HL-60/S4 (cell line): Measurements from ENCODE around the gene VWA8.
"Not testable (repeated sequence)": the region's sequence is repeated elsewhere in the genome, so short reads cannot be mapped to it uniquely, and the experiment has no call there.

Experiments used
- in situ Hi-C: fragments of 300-500 bp; cut with MboI; formaldehyde crosslinking; loops from 2 replicates; pipeline ENCODE4 v1.14.3; 2022; ENCODE audit warnings: low sequenced_read_pairs

VWA8 gene

DNA sequence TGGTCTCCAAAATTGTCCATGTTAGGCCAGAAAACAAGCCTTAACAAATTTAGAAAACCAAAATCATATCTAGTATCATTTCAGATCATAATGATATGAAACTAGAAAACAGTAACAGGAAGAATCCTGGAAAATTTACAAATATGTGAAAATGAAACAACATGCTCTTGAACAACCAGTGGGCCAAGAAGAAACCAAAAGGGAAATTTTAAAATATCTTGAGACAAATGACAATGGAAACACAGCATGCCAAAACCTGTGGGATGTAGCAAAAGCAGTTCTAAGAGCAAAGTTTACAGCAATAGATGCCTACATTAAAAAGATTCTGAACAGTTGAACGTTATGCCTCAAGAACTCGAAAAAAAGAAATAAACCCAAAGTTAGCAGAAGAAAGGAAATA is 32.6 kb downstream of the VWA8 start:
- in situ Hi-C loops: no loop called here

DNA sequence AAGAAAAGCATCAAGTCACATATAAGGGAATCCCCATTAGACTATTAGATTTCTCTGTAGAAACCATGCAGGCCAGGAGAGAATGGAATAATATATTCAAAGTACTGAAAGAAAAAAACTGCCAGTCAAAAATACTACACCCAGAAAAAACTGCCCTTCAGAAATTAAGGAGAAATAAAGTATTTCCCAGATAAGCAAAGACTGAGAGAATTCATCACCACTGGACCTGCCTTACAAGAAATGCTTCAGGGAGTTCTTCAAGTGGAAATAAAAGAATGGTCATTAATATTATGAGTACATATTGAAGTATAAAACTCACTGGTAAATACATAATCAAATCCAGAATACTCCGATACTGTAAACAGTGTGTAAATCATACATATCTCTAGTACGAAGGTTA is 35.9 kb downstream of the VWA8 start:
- in situ Hi-C loops: no loop called here

DNA sequence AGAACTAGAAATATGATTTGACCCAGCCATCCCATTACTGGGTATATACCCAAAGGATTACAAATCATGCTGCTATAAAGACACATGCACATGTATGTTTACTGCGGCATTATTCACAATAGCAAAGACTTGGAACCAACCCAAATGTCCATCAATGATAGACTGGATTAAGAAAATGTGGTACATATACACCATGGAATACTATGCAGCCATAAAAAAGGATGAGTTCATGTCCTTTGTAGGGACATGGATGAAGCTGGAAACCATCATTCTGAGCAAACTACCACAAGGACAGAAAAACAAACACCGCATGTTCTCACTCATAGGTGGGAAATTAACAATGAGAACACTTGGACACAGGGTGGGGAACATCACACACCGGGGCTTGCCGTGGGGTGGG is 38.0 kb downstream of the VWA8 start:
- in situ Hi-C loops: not testable (repeated sequence)

DNA sequence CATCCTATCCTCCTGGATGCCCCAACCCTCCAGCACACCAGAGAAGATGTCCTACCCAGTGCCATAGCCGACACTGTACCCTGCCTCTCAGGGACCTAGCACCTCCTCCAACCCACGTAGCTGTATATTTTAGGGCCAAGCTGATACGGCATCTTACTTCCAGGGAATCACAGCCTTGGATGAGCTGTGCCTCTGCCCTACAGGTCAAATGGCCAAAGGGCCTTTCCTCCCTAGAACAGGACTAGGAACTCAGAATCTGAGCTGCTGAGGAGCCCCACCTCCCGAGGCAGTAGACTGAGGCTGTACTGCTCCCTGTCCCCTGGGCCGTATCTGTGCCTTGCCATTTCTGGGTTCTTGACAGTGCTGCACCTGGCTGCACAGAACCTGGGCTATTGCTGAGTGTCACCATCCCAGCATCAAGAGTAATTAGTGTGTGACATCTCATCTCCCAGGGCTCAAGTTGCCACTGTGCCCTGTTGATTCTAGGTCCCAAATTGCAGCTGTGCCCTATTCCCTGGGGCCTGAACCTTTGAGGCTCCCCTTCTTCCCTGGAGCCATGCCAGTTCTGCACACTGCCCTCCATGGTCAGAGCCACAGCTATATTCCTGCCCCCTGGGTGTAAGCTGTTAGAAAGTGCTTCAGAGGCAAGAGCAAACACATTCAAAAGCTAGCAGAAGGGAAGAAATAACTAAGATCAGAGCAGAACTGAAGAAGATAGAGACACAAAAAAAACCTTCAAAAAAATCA is 41.0 kb downstream of the VWA8 start:
- in situ Hi-C loops: no loop called here

DNA sequence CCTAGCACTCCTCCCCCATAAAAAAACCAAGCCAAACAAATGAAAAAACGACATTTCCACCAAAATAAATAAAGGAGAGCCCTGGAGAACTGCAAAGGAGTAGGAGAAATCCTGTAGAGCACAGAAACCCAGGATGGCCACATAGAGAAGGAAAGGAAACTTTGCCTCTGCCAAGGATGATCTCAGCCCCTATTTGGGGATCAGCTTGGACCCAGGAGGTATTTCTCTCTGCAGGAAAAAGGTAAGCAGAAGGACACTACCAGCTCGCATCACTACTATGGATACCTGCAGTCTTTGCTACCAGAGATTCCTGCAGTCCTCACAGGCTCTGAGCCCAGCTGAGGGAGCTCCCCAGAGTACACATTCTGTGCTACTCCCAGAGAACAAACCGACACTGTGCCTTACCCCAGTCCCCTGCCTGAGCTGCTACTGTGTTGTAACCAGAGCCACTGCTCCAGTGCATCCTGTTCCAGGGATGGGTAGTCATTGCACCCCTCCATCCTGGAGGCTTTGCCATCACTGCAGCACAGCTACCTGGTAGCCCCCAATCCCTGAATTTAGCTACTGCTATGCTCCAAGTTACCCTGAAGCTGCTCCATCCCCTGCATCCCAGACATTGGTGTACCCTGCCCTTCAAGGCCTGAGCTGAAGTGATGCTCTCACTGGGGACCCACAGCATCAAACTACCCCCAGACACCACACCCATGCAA is 41.7 kb downstream of the VWA8 start:
- in situ Hi-C loops: no loop called here

GRCh38 chr13:41917641-41918040 is 43.3 kb downstream of the VWA8 start:
- in situ Hi-C loops: no loop called here

DNA sequence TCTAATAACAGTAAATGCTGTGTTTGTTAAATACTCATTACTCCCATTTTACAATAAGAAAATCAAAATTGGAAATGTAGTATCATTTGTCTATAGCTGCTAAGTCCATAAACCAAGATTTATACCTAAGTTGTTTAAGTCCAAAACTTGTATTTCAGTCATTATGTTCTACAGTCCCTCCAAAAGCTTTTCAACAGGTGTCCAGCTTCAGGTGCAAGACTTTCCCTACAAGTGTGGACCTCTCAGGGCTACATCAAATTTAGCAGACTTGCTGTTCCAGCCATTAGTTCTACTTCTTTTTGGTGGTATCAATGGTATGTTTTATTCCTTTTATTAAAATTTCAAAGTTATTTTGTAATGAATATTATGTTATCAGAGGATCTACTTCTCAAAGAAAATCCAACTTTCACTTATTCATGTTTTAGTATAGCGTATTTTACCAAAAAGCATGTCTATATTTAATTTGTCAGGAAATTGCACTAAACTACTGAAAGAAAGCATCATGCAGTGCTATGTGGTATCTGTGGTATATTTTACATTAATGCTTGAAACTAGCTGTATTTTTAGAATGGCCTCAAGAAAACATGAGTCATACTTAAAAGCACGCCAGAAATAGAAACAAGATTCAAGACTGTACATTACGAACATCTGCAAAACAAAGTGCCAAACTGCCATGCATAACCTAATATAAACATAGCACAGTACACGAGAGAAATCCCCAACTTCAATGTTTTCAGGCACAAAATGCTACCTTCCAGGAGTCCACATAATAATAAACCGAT is 44.5 kb downstream of the VWA8 start:
- in situ Hi-C loops: no loop called here

- in situ Hi-C loops: no loop called here
These were observed 45.8 kb downstream of the VWA8 start for GRCh38 chr13:41915081-41915480.

DNA sequence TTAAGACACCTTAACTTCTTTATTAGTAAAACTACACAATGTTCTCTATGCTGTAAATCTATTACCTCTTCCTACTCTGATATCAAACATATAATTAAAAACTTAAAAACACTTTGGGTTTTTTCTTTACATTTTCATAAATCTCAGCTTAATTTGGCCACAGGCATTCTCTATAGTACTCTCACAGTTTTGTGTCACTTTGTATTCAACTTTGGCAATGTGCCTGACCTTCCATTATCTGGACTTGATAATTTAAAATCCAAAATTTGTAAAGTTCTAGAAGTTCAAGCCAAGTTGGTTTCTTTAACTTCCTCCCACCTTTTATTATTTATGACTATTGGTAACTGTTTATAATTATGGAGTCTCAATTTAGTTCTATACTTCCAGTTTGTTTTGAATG is 46.4 kb downstream of the VWA8 start:
- in situ Hi-C loops: no loop called here

- in situ Hi-C loops: no loop called here
These were observed 51.4 kb downstream of the VWA8 start for GRCh38 chr13:41909506-41909905.

GRCh38 chr13:41905600-41906254 is 55.2 kb downstream of the VWA8 start:
- in situ Hi-C loops: no loop called here

GRCh38 chr13:41900918-41901317 is 60.0 kb downstream of the VWA8 start:
- in situ Hi-C loops: no loop called here

DNA sequence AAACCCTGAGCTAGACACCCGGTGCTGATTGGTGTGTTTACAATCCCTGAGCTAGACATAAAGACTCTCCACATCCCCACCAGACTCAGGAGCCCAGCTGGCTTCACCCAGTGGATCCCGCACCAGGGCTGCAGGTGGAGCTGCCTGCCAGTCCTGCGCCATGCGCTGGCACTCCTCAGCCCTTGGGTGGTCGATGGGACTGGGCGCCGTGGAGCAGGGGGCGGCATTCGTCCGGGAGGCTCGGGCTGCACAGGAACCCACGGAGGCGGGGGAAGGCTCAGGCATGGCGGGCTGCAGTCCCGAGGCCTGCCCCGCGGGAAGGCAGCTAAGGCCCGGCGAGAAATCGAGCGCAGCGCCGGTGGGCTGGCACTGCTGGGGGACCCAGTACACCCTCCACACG is 62.5 kb downstream of the VWA8 start:
- in situ Hi-C loops: not testable (repeated sequence)

DNA sequence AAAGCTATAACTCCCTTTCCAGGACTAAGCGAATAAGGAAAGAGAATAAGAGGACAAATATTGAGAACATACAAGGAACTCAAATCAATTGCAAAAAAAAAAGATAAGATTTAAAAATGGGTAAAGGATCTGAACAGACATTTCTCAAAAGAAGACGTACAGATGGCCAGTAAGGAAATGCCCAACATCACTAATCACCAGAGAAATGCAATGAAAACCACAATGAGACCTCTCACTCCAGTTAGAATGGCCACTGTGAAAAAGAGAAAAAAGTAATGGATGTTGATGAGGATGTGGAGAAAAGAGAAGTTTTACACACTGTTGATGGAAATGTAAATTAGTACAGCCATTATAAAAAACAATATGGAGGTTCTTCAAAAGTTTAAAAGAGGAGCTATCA is 63.8 kb downstream of the VWA8 start:
- in situ Hi-C loops: no loop called here

DNA sequence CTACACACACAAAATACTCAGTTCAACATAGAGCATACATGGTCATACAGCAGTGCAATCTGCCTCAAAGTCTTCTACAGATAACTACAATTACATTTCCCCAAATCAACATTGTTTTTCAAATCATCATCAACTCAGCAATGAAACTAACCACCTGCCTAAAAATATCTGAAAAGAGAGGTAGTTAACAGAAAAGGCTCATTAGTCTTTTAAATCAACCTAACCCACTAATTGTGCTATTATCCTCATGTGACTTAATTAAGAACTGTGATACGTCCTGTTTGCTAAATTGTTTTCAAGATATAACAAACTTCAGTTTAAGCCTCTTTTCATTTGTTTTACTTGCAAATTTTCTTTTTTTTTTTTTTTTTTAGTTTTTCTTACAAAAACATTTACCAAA is 65.4 kb downstream of the VWA8 start:
- in situ Hi-C loops: no loop called here

DNA sequence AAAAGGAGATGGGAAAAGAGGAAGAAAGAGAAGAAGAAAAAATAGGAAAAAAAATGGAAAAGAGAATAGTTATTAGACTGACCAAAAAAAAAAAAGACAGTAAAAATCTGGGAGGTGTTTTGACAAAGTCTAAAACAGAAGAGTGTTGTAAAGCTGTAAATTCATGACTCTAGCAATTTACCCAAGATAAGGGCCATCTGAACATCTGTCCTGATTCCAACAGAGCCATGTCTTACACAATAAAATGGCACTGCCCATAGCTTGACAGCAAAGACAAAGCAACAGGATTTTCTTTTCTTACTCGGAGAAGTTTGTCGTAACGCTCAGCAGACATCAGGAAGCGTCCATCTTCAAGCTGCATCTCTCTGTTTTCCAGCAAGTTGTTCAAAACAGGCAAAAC is 69.8 kb downstream of the VWA8 start:
- in situ Hi-C loops: no loop called here

DNA sequence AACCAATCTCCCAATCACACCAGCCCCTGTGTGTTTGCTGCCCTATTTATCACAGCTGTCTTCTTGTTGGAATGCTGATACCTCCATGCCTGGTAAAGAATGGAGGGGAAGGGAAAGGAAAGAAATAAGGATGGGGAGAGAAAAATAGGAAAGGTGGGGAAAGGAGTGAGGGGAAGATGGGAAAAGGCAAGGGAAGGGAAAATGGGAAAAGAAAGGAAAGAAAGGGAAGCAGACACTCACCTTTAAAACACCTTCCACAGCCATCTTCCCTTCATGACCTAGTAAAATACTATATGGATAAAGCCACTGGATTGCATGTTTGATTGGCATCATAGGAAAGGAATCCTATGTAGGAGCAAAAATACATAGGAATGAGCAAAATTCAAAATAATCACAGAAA is 77.8 kb downstream of the VWA8 start:
- in situ Hi-C loops: no loop called here

DNA sequence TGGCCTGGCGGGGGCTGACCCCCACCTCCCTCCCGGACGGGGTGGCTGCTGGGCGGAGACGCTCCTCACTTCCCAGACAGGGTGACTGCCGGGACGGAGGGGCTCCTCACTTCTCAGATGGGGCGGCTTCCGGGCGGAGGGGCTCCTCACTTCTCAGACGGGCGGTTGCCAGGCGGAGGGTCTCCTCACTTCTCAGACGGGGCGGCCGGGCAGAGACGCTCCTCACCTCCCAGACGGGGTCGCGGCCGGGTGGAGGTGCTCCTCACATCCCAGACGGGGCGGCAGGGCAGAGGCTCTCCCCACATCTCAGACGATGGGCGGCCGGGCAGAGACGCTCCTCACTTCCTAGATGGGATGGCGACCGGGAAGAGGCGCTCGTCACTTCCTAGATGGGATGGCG is 79.0 kb downstream of the VWA8 start:
- in situ Hi-C loops: not testable (repeated sequence)

DNA sequence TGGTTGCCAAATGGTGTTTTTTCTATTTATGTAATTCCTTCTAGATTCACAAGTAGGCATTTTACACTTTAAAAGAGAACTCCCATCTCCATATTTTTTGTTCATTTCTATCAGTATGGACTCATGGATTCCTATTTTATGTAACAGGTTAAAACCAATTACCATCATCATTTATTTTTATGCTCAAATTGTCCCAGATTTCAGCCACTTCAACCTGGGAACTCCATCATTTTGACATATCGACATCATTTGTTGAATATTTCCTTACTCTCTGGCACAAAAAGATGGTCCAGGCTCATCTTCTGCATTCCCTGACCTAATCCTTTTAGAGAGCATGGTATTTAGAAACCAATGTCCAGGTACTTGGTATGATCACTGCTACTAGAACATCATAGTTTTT is 79.9 kb downstream of the VWA8 start:
- in situ Hi-C loops: no loop called here

DNA sequence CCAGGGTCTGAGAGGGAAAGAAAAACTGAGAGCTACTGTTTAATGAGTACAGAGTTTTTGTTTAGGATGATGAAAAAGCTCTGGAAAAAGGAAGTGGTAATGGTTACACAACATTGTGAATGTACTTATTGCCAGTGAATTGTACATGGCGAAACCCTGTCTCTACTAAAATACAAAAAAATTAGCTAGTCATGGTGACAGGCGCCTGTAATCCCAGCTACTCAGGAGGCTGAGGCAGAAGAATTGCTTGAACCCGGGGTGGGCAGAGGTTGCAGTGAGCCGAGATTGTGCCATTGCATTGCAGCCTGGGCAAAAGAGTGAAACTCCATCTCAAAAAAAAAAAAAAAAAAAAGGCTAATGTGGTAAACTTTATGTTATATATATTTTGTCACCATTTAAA is 96.3 kb downstream of the VWA8 start:
- in situ Hi-C loops: no loop called here

DNA sequence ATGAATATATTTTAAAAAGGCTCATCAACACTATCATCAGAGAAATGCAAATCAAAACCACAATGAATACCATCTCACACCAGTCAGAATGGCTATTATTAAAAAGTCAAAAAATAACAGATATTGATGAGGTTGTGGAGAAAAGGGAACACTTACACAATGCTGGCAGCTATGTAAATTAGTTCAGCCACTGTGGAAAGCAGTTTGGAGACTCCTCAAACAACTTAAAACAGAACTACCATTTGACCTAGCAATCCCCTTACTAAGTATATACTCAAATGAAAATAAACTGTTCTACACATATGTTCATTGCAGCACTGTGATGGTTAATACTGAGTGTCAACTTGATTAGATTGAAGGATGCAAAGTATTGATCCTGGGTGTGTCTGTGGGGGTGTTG is 98.2 kb downstream of the VWA8 start:
- in situ Hi-C loops: not testable (repeated sequence)
